Hematopoietic multipotent progenitor cell treated with erythropoietin and hydrocortisone succinate and interleukin-3 and kit ligand, for 4 days (in vitro differentiated cells): ENCODE results near the gene CYP4X1.
A peak's percentile ranks its signal among the peaks of the same experiment; 100 is the strongest.
"Not testable (repeated sequence)": the region's sequence is repeated elsewhere in the genome, so short reads cannot be mapped to it uniquely, and the experiment has no call there.

Experiments
- DNase-seq: peaks from one replicate; pipeline ENCODE4 v3.0.0-alpha.2; 2015

CYP4X1 gene, protein sequence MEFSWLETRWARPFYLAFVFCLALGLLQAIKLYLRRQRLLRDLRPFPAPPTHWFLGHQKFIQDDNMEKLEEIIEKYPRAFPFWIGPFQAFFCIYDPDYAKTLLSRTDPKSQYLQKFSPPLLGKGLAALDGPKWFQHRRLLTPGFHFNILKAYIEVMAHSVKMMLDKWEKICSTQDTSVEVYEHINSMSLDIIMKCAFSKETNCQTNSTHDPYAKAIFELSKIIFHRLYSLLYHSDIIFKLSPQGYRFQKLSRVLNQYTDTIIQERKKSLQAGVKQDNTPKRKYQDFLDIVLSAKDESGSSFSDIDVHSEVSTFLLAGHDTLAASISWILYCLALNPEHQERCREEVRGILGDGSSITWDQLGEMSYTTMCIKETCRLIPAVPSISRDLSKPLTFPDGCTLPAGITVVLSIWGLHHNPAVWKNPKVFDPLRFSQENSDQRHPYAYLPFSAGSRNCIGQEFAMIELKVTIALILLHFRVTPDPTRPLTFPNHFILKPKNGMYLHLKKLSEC

DNA sequence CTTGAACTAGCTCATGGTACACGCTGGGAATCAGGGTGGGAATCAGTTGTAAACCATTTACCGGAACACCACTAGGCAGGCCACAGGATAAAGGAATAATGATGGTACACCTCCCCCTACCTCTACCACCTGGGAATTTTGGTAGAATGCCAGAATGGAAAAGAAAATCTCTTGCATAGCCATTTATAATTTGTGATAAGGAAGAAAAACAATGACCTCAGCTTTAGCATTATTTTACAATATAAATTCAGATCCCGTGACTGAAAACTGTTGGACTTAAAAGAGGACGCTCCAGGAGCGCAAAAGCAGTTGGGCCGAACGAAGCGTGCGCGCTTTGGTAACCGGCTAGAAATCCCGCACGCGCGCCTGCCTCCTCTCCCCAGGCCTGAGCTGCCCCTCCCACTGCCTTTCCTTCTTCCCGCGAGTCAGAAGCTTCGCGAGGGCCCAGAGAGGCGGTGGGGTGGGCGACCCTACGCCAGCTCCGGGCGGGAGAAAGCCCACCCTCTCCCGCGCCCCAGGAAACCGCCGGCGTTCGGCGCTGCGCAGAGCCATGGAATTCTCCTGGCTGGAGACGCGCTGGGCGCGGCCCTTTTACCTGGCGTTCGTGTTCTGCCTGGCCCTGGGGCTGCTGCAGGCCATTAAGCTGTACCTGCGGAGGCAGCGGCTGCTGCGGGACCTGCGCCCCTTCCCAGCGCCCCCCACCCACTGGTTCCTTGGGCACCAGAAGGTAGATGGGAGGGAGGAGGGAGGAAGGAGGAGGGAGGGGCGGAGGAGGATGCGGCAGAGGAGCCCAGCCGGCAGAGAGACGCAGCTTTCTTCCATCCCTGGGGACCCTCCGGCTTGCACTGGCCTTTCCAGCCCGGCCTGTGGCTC is at the start of gene CYP4X1:
CYP4X1 (plus strand) TSS at position 402 of the 873 bp plus-strand sequence; CDS start at position 551, 149 bp downstream.
- peak; percentile 3 for DNase-seq

DNA sequence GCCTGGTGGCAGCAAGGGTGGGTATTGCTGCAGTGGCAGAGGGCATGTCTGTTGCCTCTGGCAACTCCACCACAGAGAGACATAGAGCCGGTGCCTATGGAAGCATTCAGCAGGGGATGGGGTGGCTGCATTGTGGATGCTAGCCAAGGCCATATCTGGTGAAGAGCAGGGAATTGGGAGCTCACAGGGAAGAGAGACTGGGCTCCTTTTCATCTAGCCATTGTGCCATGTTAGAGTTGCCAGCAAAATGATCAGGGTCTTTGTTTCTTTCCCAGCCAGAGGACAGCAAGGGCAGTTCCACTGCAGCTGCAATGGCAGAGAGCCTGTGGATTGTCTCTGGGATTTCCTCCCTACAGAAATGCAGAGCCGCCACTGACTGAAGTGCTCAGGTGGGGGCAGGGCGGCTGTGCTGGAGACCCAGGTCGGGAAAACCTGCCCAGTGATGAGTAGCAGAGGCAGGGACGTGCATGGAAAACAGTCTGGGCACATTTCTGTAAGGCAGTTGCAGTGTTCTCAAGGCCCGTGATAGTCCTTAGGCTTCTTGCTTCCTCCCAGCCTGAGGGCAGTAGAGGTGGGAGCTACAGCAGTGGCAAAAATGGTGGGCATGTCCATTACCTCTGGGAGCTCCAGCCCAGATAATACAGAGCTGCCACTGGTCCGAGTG is 40.2 kb upstream of the CYP4X1 start:
- DNase-seq = no peak

- DNase-seq = no peak
Observed at GRCh38 chr1:46983830-46984586, 39.5 kb upstream of the CYP4X1 start.

DNA sequence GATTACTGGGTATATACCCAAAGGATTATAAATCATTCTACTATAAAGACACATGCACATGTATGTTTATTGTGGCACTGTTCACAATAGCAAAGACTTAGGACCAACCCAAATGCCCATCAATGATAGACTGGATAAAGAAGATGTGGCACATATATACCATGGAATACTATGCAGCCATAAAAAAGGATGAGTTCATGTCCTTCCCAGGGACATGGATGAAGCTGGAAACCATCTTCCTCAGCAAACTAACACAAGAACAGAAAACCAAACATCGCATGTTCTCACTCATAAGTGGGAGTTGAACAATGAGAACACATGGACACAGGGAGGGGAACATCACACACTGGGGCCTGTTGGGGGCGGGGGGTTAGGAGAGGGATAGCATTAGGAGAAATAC is 32.9 kb upstream of the CYP4X1 start:
- not testable (repeated sequence) for DNase-seq

GRCh38 chr1:46991083-46991923 is 32.2 kb upstream of the CYP4X1 start:
- peak; percentile 41 for DNase-seq

- no peak for DNase-seq
Observed at GRCh38 chr1:46996659-46997281, 26.7 kb upstream of the CYP4X1 start.

DNA sequence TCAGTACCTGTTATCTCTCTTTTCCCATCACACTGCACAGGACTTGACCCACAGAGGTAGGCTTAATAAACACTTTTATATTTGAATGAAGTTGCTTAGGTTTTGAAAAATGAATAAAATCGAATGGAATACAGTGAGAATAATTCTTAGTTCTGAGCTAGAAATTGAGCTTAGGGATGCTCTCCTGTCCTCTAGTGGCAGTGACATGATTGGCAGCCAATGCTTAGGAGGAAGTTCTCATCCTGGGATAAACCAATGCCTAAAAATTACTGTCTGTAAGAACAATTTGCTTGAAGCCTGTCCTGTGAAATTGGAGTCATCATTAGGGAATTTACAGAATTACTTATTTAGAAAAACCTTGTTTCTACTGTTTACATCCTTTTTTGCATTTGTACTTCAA is 21.3 kb upstream of the CYP4X1 start:
- peak; percentile 19 for DNase-seq

DNA sequence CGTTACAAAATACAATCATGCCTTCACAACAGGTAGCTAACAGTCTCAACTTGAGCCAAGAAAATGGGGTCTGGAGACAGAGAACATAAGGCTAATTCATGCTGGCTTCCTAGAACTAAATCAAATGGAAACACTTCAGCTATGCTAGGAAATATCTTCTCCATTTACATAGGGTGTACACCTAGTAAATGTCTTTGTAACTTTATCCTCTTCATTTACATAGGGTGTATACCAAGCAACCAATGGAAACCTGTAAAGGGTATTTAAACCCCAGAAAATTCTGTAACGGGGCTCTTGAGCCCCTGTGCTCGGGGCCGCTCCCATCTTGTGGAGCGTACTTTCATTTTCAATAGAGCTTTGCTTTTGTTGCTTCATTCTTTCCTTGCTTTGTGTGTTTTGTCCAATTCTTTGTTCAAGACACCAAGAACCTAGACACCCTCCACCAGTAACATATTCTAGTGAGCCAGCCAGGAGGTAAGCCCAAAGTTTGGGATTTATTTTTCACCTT is 19.5 kb upstream of the CYP4X1 start:
- no peak for DNase-seq

DNA sequence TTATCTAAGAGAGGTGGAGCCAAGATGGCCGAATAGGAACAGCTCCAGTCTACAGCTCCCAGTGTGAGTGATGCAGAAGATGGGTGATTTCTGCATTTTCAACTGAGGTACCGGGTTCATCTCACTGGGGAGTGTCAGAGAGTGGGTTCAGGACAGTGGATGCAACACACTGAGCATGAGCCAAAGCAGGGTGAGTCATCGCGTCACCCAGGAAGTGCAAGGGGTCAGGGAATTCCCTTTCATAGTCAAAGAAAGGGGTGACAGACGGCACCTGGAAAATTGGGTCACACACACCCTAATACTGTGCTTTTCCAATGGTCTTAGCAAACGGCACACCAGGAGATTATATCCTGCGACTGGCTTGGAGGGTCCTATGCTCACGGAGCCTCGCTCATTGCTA is 17.0 kb upstream of the CYP4X1 start:
- DNase-seq = not testable (repeated sequence)

GRCh38 chr1:47013293-47013692 is 10.2 kb upstream of the CYP4X1 start:
- DNase-seq = no peak

DNA sequence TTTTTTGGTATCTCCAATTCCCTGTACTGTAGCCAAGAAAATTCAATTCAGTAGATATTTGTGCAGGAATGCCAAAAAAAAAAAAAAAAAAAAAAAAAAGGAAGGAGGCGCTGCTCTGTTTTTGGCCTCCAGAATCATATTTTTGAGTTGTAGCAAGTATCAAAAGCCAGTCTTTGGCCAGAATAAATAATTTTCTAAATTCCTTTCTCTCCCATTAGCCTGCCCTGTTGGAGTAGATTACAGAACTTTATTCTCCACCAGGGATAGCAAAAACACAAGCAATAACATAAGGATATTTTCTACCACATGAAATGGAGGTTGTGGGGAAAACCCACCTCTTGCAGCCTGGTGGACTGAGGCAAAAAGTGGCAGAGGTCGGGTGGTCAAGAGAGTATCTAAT is 2.4 kb upstream of the CYP4X1 start:
- no peak for DNase-seq

GRCh38 chr1:47024141-47024801 is 802 bp downstream of the CYP4X1 start:
- no peak for DNase-seq

DNA sequence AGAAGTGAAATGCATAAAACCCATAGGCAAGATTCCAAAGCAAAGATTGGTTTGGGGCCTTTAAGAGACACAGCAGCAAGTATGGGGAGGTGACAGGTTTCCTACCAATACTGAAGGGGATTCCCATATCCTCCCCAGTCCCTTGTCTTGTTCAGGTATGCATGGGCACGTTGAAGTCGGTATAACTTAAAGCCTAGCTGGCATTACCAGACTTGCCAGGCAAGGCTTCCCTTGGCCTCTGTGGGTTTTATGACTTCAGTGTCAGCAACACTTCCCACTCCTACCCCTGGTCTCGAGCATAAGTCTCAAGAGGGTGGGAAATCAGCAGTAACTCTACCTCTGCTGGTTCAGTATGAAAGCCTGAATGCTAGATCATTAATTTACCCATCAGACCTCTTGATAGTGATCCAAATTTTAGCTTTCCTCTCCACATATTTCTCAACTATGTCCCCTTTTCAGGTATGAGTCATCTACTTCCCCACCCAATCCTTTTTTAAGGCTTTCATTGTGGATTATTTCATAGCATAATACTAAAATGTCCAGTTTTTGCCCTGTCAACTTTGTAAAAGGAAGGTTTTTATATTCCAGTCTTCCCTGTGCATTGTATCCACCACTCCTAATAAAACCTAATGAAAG is 6.8 kb downstream of the CYP4X1 start:
- no peak for DNase-seq

DNA sequence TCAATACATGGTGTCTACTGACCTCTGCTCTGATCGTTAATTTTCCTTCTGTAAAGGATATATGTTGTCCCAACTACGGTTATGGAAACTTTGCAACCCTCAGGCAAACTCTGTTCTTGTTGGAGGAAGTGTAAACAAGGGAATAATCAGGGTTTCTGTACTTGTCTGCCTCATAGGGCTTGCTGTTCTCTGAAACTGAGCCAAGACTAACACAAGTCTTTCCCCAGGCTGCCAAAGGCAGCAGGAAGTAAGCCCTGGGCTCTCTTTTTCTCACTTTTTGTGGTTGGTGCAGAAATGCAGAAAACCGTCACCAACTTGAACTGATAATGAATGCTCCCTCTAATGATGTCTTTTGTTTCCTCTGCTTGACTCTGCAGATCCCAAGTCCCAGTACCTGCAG is 7.6 kb downstream of the CYP4X1 start:
- peak; percentile 5 for DNase-seq

- no peak for DNase-seq
Observed at GRCh38 chr1:47031585-47031984, 8.1 kb downstream of the CYP4X1 start.

GRCh38 chr1:47036764-47037163 is 13.3 kb downstream of the CYP4X1 start:
- DNase-seq = no peak

- DNase-seq = no peak
Observed at GRCh38 chr1:47059376-47059775, 35.9 kb downstream of the CYP4X1 start.

DNA sequence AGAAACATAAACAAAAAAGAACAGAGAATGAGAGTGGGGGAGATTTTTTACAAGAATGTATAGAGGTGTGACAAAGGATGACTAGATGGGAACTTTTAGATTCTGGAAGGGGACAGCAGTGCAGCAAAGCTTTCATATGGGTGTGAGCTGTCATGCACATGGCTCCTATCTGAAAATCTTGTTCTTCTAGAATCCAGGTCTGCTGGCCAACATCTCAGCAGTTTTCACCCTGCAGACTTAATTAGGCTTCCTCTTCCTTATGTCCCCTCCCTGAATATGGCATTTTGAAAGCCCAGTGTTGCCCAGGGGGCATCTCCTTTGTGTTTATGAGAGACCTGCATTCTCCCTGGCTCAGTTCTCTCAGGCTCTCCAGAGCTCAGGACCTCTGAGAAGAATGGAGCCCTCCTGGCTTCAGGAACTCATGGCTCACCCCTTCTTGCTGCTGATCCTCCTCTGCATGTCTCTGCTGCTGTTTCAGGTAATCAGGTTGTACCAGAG is 43.7 kb downstream of the CYP4X1 start, which contains the start of gene CYP4Z1:
CYP4Z1 (plus strand) TSS at position 135 of the 498 bp plus-strand sequence; CDS start at position 395, 260 bp downstream.
- DNase-seq = no peak

- DNase-seq = not testable (repeated sequence)
Observed at GRCh38 chr1:47069080-47069479, 45.6 kb downstream of the CYP4X1 start.
